GM12878 (cell line): Measurements from ENCODE around the gene TMEM207. TPM values are rescaled to one million over a fixed set of nuclear protein-coding genes. Genes with fewer than 3 reads are reported as not detected.

ENCODE experiments used
- ATAC-seq: fragments of 200-7000 bp; cut with Tn5 transposase; 3 replicates; pipeline ENCODE4 v1.9.1; 2020; ENCODE audit warnings: mild to moderate bottlenecking, moderate library complexity
- BruUV-seq: library from RNA; stranded (reverse); fragments of 400-500 nt; replicated peaks from 2 replicates; lab custom pipeline; 2021; lab: Mats Ljungman, UMichigan
- CTCF ChIA-PET: fragments of 300-600 bp; sonication (Branson Sonifier 250); formaldehyde crosslinking; extraction: SDS; loops from one replicate; lab custom pipeline; 2021; ENCODE audit warnings: inconsistent platforms; lab: Yijun Ruan, JAX
- POLR2A ChIA-PET: fragments of 350-600 bp; formaldehyde crosslinking; extraction: SDS; loops from one replicate; lab custom pipeline; 2021; ENCODE audit warnings: inconsistent platforms; lab: Charles Lee
- RAD21 ChIA-PET: fragments of 300-600 bp; sonication (Branson Sonifier 250); formaldehyde crosslinking; loops from one replicate; lab custom pipeline; 2023; ENCODE audit warnings: antibody characterized with exemption; ENCODE audit not compliant: unreplicated experiment; lab: Charles Lee
- SMC1A ChIA-PET: fragments of 300-600 bp; sonication (Branson Sonifier 250); formaldehyde crosslinking; loops from one replicate; lab custom pipeline; 2023; ENCODE audit not compliant: unreplicated experiment, uncharacterized antibody; lab: Charles Lee
- DNase-seq: peaks from one replicate; pipeline ENCODE4 v3.0.0-alpha.2; 2011; ENCODE audit warnings: low read depth, low spot score
- FAIRE-seq: peaks from 3 replicates; lab custom pipeline; 2011; peaks lifted over from hg19 to GRCh38; lab: Jason Lieb, UNC
- H2AFZ ChIP-seq: 2 replicates; pipeline ENCODE4 v1.6.0; 2011; ENCODE audit warnings: low read depth, low read length, control low read depth; ENCODE audit not compliant: control insufficient read depth
- H3K27ac ChIP-seq: 2 replicates; pipeline ENCODE4 v1.5.1; 2011; ENCODE audit warnings: control low read depth; ENCODE audit not compliant: control insufficient read depth, insufficient read depth
- H3K27me3 ChIP-seq, 2 experiments: replicated peaks in 1 of 2; 2 replicates each; pipeline versions ENCODE4 v1.6.0 to v1.6.1; 2011; ENCODE audit warnings: low read length in 1 of 2; ENCODE audit not compliant: control insufficient read depth in 2 of 2, insufficient read depth in 2 of 2
- H3K36me3 ChIP-seq, 2 experiments: 2 replicates each; pipeline ENCODE4 v1.5.1; 2011; ENCODE audit warnings: low read length in 1 of 2; ENCODE audit not compliant: control insufficient read depth in 2 of 2, insufficient read depth in 2 of 2
- H3K4me1 ChIP-seq: 2 replicates; pipeline ENCODE4 v1.6.1; 2011; ENCODE audit warnings: mild to moderate bottlenecking, low read length, moderate library complexity, mixed read lengths; ENCODE audit not compliant: control insufficient read depth, insufficient read depth
- H3K4me2 ChIP-seq: 2 replicates; pipeline ENCODE4 v1.6.0; 2011; ENCODE audit warnings: control low read depth; ENCODE audit not compliant: control insufficient read depth, insufficient read depth
- H3K4me3 ChIP-seq: fragments of 200-600 bp; sonication (generic); 2 replicates; pipeline ENCODE4 v1.5.1; 2016
- H3K79me2 ChIP-seq: 2 replicates; pipeline ENCODE4 v1.6.0; 2011; ENCODE audit warnings: low read length; ENCODE audit not compliant: control insufficient read depth, insufficient read depth
- H3K9ac ChIP-seq: 2 replicates; pipeline ENCODE4 v1.8.0; 2011; ENCODE audit warnings: low read length, control low read depth, mixed read lengths; ENCODE audit not compliant: control insufficient read depth, insufficient read depth
- H3K9me3 ChIP-seq: replicated peaks from 3 replicates; pipeline ENCODE4 v1.5.1; 2011; ENCODE audit warnings: mild to moderate bottlenecking, low read length; ENCODE audit not compliant: control insufficient read depth, insufficient read depth
- H4K20me1 ChIP-seq: 2 replicates; pipeline ENCODE4 v1.6.0; 2011; ENCODE audit not compliant: control insufficient read depth, insufficient read depth
- BACH1 ChIP-seq: fragments of 450-650 bp; IDR thresholded peaks from 2 replicates; pipeline ENCODE4 v1.6.1; 2017; ENCODE audit warnings: mild to moderate bottlenecking, borderline replicate concordance
- BCLAF1 ChIP-seq: fragments of 450-650 bp; IDR thresholded peaks from 2 replicates; pipeline ENCODE4 v1.6.1; 2017; ENCODE audit warnings: antibody characterized with exemption, mild to moderate bottlenecking, moderate library complexity
- BRCA1 ChIP-seq: IDR thresholded peaks from 2 replicates; pipeline ENCODE4 v1.6.1; 2011; ENCODE audit warnings: low read depth, low read length, improper control_type of control experiment
- ETV6 ChIP-seq, 2 experiments: fragments of 450-650 bp in 1 of 2; IDR thresholded peaks in 1 of 2; conservative IDR thresholded peaks in 1 of 2; 2 replicates each; pipeline ENCODE4 v1.6.1; 2014; ENCODE audit warnings: antibody characterized with exemption in 1 of 2, borderline replicate concordance in 1 of 2, low read depth in 1 of 2, mild to moderate bottlenecking in 1 of 2, moderate library complexity in 1 of 2
- GATAD2B ChIP-seq: fragments of 450-650 bp; conservative IDR thresholded peaks from 2 replicates; pipeline ENCODE4 v1.6.1; 2017; ENCODE audit warnings: low read depth, mild to moderate bottlenecking, moderate library complexity
- HSF1 ChIP-seq: fragments of 150-350 bp; IDR thresholded peaks from 2 replicates; pipeline ENCODE4 v1.6.1; 2014; ENCODE audit warnings: mild to moderate bottlenecking, low read depth, low read length
- MEF2A ChIP-seq: IDR thresholded peaks from 2 replicates; pipeline ENCODE4 v1.6.1; 2011; ENCODE audit warnings: low read depth, mild to moderate bottlenecking, low read length, moderate library complexity; ENCODE audit not compliant: insufficient read depth
- RBBP5 ChIP-seq: fragments of 200-600 bp; sonication (generic); conservative IDR thresholded peaks from 2 replicates; pipeline ENCODE4 v1.6.1; 2016
- RFX5 ChIP-seq: IDR thresholded peaks from 2 replicates; pipeline ENCODE4 v1.6.1; 2011; ENCODE audit warnings: low read depth, low read length, improper control_type of control experiment
- SUPT20H ChIP-seq: IDR thresholded peaks from 2 replicates; pipeline ENCODE4 v1.6.1; 2011; ENCODE audit warnings: low read depth, mild to moderate bottlenecking, low read length, moderate library complexity, borderline replicate concordance; ENCODE audit not compliant: control insufficient read depth
- TBL1XR1 ChIP-seq: IDR thresholded peaks from 2 replicates; pipeline ENCODE4 v1.6.1; 2012; ENCODE audit warnings: low read depth, low read length, improper control_type of control experiment
- WRNIP1 ChIP-seq: IDR thresholded peaks from 2 replicates; pipeline ENCODE4 v1.6.1; 2011; ENCODE audit warnings: low read depth, low read length, improper control_type of control experiment, borderline replicate concordance
- ZNF217 ChIP-seq: fragments of 450-650 bp; IDR thresholded peaks from 2 replicates; pipeline ENCODE4 v1.6.1; 2017; ENCODE audit warnings: antibody characterized with exemption, mild to moderate bottlenecking
- WGBS: methylation state at CpG from one replicate; pipeline ENCODE4 v1.1.6; 2016; ENCODE audit warnings: low lambda C conversion rate; ENCODE audit not compliant: insufficient replicate concordance, insufficient coverage; ENCODE audit errors: missing lambda C conversion rate; 5-methylcytosine and 5-hydroxymethylcytosine counted together
- in situ Hi-C: fragments of 300-500 bp; cut with MboI; formaldehyde crosslinking; loops from 9 replicates; pipeline ENCODE4 v1.14.3; 2018; ENCODE audit warnings: mixed read lengths
- intact Hi-C: fragments of 100-400 bp; cut with micrococcal nuclease; formaldehyde crosslinking; loops from one replicate; pipeline ENCODE4 v1.14.2; 2022; ENCODE audit not compliant: unreplicated experiment
- polyA plus RNA-seq, 11 experiments: library from polyadenylated mRNA; depleted of rRNA in 4 of 11; unstranded in 6 of 11; stranded (reverse) in 5 of 11; fragments of >200 nt; fragmentation: Nextera tagmentation in 4 of 11; fragmentation: Illumina TruSeq in 1 of 11; extraction: Ambion mirVana in 4 of 11; extraction: Trizol in 1 of 11; gene quantifications; 1 replicate in 1 of 11; 2 replicates in 10 of 11; pipeline versions ENCODE4 v1.2.1 to v1.2.3, GENCODE V29; 2011 to 2016; ENCODE audit warnings: inconsistent platforms in 2 of 11, missing spikeins in 2 of 11, low read depth in 1 of 11
- total RNA-seq, 4 experiments: library from RNA; depleted of rRNA in 3 of 4; stranded (reverse); fragments of >200 nt in 3 of 4; fragmentation: Illumina TruSeq in 1 of 4; extraction: Trizol in 1 of 4; gene quantifications; 2 replicates each; pipeline versions ENCODE4 v1.2.1 to v1.2.3, GENCODE V29; 2013 to 2021
- TF ChIP-seq, protein P1 (sequence below): IDR thresholded peaks from 2 replicates; pipeline ENCODE4 v1.6.1; 2012; ENCODE audit warnings: improper control_type of control experiment, low read depth, low read length; ENCODE audit not compliant: insufficient replicate concordance

The TMEM207 gene
- total and polyA plus RNA-seq, 10 of the 15 experiments (the other 5 are each of a cell fraction or from before 2014, with no cell fraction given), result not detected

DNA sequence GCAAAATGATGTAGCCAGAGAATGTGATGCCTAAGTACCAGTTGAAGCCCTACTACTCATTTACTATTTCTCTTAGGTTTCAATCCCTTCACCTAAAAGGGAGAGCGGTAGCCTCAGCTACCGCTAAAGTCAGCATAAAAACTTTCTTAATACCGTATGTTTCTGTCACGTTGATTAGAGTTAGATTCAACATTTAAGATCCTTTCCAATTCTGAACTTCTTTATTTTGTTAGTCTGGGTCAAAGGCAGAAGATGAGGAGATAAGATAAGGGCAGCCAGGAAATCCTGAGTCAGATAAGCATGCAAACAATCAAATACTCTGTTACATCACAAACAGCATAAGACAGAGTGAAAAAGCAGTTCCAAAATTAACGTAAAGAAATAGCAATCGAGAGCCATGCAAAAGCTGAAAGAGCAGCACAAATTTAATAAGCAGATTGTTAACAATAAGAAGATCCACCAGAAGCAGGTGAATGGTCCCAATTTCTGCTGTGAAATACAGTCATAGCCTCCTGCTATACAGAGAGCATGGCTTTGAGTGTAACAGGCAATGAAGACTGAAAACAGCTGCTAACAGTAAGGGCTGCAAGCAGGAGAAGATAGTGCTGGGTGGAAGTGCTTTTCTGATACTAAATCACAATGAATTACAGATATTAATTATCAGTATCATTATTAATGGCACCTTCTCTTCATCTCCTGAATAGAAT lies 3.0 kb downstream of the TMEM207 start:
- no peak overlapping the region for H3K27ac ChIP-seq
- H3K27me3 ChIP-seq, result no peaks in the 10 kb centered on the region
- no peak overlapping the region for H3K4me2 ChIP-seq
- ChIA-PET SMC1A (interaction anchor here (1.2 kb wide), 1 partner anchor 24 kb away, joined by 3 read pairs; no protein-coding TSS in a partner anchor), RAD21 (no interaction called here), POLR2A (no interaction called here), CTCF (no interaction called here)
- no peak for ATAC-seq
- no peaks in the 10 kb centered on the region for H3K79me2 ChIP-seq
- no peak overlapping the region for H2AFZ ChIP-seq
- no peaks in the 10 kb centered on the region for H3K4me1 ChIP-seq
- intact Hi-C loops (no loop called here), in situ Hi-C loops (no loop called here)
- H4K20me1 ChIP-seq, result no peaks in the 10 kb centered on the region
- no peaks in the 10 kb centered on the region for H3K9me3 ChIP-seq
- H3K9ac ChIP-seq, result no peak overlapping the region
- BruUV-seq, result no TSS peak
- no peaks in the 10 kb centered on the region for H3K36me3 ChIP-seq
- DNase-seq, result no peak
- 29% methylated on average over 6 of the region's 6 CpGs for WGBS
- no peak overlapping the region for H3K4me3 ChIP-seq
- no peak for FAIRE-seq
- TF ChIP-seq MEF2A (no peak), ETV6 (conservative IDR thresholded peaks at IDR 0.05 in 1 of 2, IDR thresholded peaks at IDR 0.05 in 1 of 2; ENCODE audit: borderline replicate concordance in 1 of 2, low read depth in 1 of 2) (no peak), GATAD2B (no peak), WRNIP1 (no peak), HSF1 (no peak), TBL1XR1 (no peak), BACH1 (no peak), RFX5 (no peak), BRCA1 (no peak), RBBP5 (no peak), BCLAF1 (no peak), SUPT20H (no peak), ZNF217 (no peak)
- TF ChIP-seq, protein P1, sequence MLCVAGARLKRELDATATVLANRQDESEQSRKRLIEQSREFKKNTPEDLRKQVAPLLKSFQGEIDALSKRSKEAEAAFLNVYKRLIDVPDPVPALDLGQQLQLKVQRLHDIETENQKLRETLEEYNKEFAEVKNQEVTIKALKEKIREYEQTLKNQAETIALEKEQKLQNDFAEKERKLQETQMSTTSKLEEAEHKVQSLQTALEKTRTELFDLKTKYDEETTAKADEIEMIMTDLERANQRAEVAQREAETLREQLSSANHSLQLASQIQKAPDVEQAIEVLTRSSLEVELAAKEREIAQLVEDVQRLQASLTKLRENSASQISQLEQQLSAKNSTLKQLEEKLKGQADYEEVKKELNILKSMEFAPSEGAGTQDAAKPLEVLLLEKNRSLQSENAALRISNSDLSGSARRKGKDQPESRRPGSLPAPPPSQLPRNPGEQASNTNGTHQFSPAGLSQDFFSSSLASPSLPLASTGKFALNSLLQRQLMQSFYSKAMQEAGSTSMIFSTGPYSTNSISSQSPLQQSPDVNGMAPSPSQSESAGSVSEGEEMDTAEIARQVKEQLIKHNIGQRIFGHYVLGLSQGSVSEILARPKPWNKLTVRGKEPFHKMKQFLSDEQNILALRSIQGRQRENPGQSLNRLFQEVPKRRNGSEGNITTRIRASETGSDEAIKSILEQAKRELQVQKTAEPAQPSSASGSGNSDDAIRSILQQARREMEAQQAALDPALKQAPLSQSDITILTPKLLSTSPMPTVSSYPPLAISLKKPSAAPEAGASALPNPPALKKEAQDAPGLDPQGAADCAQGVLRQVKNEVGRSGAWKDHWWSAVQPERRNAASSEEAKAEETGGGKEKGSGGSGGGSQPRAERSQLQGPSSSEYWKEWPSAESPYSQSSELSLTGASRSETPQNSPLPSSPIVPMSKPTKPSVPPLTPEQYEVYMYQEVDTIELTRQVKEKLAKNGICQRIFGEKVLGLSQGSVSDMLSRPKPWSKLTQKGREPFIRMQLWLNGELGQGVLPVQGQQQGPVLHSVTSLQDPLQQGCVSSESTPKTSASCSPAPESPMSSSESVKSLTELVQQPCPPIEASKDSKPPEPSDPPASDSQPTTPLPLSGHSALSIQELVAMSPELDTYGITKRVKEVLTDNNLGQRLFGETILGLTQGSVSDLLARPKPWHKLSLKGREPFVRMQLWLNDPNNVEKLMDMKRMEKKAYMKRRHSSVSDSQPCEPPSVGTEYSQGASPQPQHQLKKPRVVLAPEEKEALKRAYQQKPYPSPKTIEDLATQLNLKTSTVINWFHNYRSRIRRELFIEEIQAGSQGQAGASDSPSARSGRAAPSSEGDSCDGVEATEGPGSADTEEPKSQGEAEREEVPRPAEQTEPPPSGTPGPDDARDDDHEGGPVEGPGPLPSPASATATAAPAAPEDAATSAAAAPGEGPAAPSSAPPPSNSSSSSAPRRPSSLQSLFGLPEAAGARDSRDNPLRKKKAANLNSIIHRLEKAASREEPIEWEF, result no peak
